Stomach smooth muscle (tissue), 2 donors: ENCODE data around the gene NOXA1.
"Not testable (repeated sequence)": the region's sequence is repeated elsewhere in the genome, so short reads cannot be mapped to it uniquely, and the experiment has no call there.

Experiments used
- H3K27ac ChIP-seq: one replicate; pipeline ENCODE4 v1.7.0; 2013; ENCODE audit warnings: mild to moderate bottlenecking, low read length, inconsistent platforms
- H3K27me3 ChIP-seq, 2 donors: one replicate each; pipeline ENCODE4 v1.7.0; 2013; ENCODE audit warnings: low read length in 2 of 2; ENCODE audit not compliant: insufficient read depth in 2 of 2, control insufficient read depth in 1 of 2
- H3K36me3 ChIP-seq, 2 donors: one replicate each; pipeline ENCODE4 v1.7.0; 2013; ENCODE audit warnings: low read length in 2 of 2; ENCODE audit not compliant: control insufficient read depth in 2 of 2, insufficient read depth in 2 of 2
- H3K4me1 ChIP-seq: one replicate; pipeline ENCODE4 v1.7.0; 2013; ENCODE audit warnings: low read length; ENCODE audit not compliant: control insufficient read depth, insufficient read depth
- H3K4me3 ChIP-seq, 2 donors: one replicate each; pipeline ENCODE4 v1.7.0; 2013; ENCODE audit warnings: low read length in 2 of 2
- H3K9ac ChIP-seq, 2 donors: one replicate each; pipeline ENCODE4 v1.7.0; 2013; ENCODE audit warnings: low read length in 2 of 2, mild to moderate bottlenecking in 1 of 2
- H3K9me3 ChIP-seq, 2 donors: one replicate each; pipeline ENCODE4 v1.7.0; 2013; ENCODE audit warnings: low read length in 2 of 2; ENCODE audit not compliant: control insufficient read depth in 2 of 2
- donor health status: healthy.
- donor health status: Pancreatic carcinoma.

NOXA1 gene

GRCh38 chr9:137407590-137408300, 15.4 kb upstream of the NOXA1 start:
- no peak overlapping the region for H3K27ac ChIP-seq
- no peak overlapping the region for H3K9ac ChIP-seq
- H3K9me3 ChIP-seq, result no peaks in the 10 kb centered on the region
- H3K4me1 ChIP-seq, result peaks cover 15% of the 10 kb centered on the region
- H3K27me3 ChIP-seq, result peaks cover 0 to 2% of the 10 kb centered on the region in 2 donors
- no peaks in the 10 kb centered on the region for H3K36me3 ChIP-seq
- peak overlapping the region in 1 of 2 donors; percentile 61 for H3K4me3 ChIP-seq

DNA sequence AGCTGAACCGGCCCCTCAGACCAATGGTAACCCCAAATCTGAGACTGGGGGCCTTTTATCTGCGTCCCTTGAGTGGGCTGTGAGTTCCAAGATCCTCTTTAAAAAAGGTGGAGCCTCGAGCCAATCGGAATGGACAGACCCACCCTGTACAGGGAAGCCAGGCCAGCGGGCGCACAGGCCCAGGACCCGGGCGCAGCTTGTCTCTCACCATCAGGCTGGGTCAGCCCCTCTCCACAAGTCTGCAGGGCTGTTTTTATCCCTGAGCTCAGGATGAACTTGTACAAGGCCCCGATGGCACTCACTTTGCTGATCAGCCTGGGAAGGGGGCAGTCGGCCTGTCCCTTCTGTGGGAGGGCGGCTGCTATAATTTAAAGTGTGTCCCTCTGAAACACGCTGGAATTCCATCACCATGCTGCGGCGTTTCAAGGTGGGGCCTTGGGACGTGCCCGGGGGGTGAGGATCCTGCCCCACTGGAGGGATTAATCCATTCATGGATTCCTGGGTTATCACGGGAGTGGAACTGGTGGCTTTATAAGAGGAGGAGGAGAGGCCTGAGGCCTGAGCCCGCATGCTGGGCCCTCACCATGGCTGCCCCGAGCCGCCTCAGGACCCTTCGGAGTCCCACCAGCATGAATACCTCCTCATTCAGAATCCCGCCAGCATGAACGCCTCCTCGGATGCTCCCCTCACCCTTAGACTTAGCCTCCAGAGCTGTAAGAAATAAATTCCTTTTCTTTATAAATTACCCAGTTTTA, 14.4 kb upstream of the NOXA1 start:
- H3K27ac ChIP-seq, result no peak overlapping the region
- H3K4me1 ChIP-seq, result peaks cover 15% of the 10 kb centered on the region
- no peaks in the 10 kb centered on the region for H3K36me3 ChIP-seq
- H3K27me3 ChIP-seq, result peaks cover 0 to 2% of the 10 kb centered on the region in 2 donors
- H3K4me3 ChIP-seq, result no peak overlapping the region
- no peak overlapping the region for H3K9ac ChIP-seq
- no peaks in the 10 kb centered on the region for H3K9me3 ChIP-seq

GRCh38 chr9:137409515-137409914, 13.7 kb upstream of the NOXA1 start:
- Histone ChIP-seq H3K27me3 (peaks cover 0 to 2% of the 10 kb centered on the region in 2 donors), H3K4me3 (no peak overlapping the region), H3K4me1 (peaks cover 15% of the 10 kb centered on the region), H3K9ac (no peak overlapping the region), H3K9me3 (no peaks in the 10 kb centered on the region), H3K36me3 (no peaks in the 10 kb centered on the region), H3K27ac (no peak overlapping the region)

GRCh38 chr9:137410236-137410890, 12.8 kb upstream of the NOXA1 start:
- H3K4me1 ChIP-seq, result peaks cover 15% of the 10 kb centered on the region
- H3K27ac ChIP-seq, result not testable (repeated sequence)

GRCh38 chr9:137410891-137411249, 12.3 kb upstream of the NOXA1 start:
- H3K27ac ChIP-seq, result no peak overlapping the region
- no peaks in the 10 kb centered on the region for H3K9me3 ChIP-seq
- peaks cover 0 to 2% of the 10 kb centered on the region in 2 donors for H3K27me3 ChIP-seq
- H3K36me3 ChIP-seq, result no peaks in the 10 kb centered on the region
- H3K9ac ChIP-seq, result no peak overlapping the region
- H3K4me3 ChIP-seq, result no peak overlapping the region
- peaks cover 15% of the 10 kb centered on the region for H3K4me1 ChIP-seq

More at GRCh38 chr9:137410236-137410890, 12.8 kb upstream of the NOXA1 start:
- not testable (repeated sequence) for H3K4me3 ChIP-seq, H3K9ac ChIP-seq, H3K9me3 ChIP-seq, H3K36me3 ChIP-seq, H3K27me3 ChIP-seq

- Histone ChIP-seq H3K9ac (no peak overlapping the region), H3K36me3 (no peaks in the 10 kb centered on the region), H3K27ac (no peak overlapping the region), H3K4me1 (peaks cover 14% of the 10 kb centered on the region), H3K4me3 (no peak overlapping the region), H3K27me3 (peaks cover 0 to 1% of the 10 kb centered on the region in 2 donors), H3K9me3 (no peaks in the 10 kb centered on the region)
Measured at GRCh38 chr9:137411260-137411644, 11.9 kb upstream of the NOXA1 start.

GRCh38 chr9:137411645-137412380, 11.4 kb upstream of the NOXA1 start:
- Histone ChIP-seq H3K4me3 (no peak overlapping the region), H3K9ac (no peak overlapping the region), H3K4me1 (peaks cover 10% of the 10 kb centered on the region), H3K27ac (no peak overlapping the region), H3K27me3 (no peaks in the 10 kb centered on the region), H3K9me3 (no peaks in the 10 kb centered on the region), H3K36me3 (no peaks in the 10 kb centered on the region)

DNA sequence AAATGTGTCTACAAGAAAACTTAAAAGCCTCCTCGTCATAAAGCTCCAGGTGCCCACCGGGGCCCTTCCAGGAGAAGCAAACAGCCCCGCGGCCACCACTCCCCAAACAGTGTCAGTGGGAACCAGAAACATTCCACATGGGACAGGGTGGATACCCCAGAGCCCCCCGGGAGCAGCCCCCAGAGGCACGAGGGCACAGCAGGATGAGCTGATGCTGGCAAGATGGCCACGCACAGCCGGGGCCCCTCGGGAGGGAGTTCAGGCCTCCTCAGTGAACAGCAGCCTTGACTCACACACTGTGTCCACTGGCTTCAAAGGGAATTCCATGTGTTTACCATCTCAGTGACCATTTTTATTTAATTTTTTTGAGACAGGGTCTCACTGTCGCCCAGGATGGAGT, 10.8 kb upstream of the NOXA1 start:
- Histone ChIP-seq H3K4me1 (peaks cover 4% of the 10 kb centered on the region), H3K9ac (no peak overlapping the region), H3K27me3 (no peaks in the 10 kb centered on the region), H3K36me3 (no peaks in the 10 kb centered on the region), H3K9me3 (no peaks in the 10 kb centered on the region), H3K27ac (no peak overlapping the region), H3K4me3 (no peak overlapping the region)

- H3K4me3 ChIP-seq, result no peak overlapping the region
- H3K27me3 ChIP-seq, result no peaks in the 10 kb centered on the region
- no peak overlapping the region for H3K9ac ChIP-seq
- H3K9me3 ChIP-seq, result no peaks in the 10 kb centered on the region
- H3K27ac ChIP-seq, result no peak overlapping the region
- peaks cover 3% of the 10 kb centered on the region for H3K4me1 ChIP-seq
- no peaks in the 10 kb centered on the region for H3K36me3 ChIP-seq
Measured at GRCh38 chr9:137415451-137415850, 7.7 kb upstream of the NOXA1 start.

GRCh38 chr9:137416006-137416562, 7.1 kb upstream of the NOXA1 start:
- H3K27me3 ChIP-seq, result no peaks in the 10 kb centered on the region
- no peak overlapping the region for H3K27ac ChIP-seq
- no peak overlapping the region for H3K9ac ChIP-seq
- no peak overlapping the region for H3K4me3 ChIP-seq
- peaks cover 3% of the 10 kb centered on the region for H3K4me1 ChIP-seq
- no peaks in the 10 kb centered on the region for H3K9me3 ChIP-seq
- H3K36me3 ChIP-seq, result no peaks in the 10 kb centered on the region
